Measurements from ENCODE around the gene LGALS4.

LGALS4 gene

GRCh38 chr19:38849147-38849859 lies 36.6 kb upstream of the LGALS4 start:
- peak; percentile 97 for DNase-seq
- H3K79me2 ChIP-seq (ENCODE audit: insufficient read depth, low read length): peaks cover 59% of the 10 kb centered on the region
- H3K36me3 ChIP-seq (ENCODE audit: insufficient read depth, low read length): peaks cover 48% of the 10 kb centered on the region
- H2AFZ ChIP-seq (ENCODE audit: low read depth, low read length): no peak overlapping the region
- ATAC-seq (ENCODE audit: insufficient read depth, low read depth): peak; percentile 13
- H4K20me1 ChIP-seq (ENCODE audit: insufficient read depth, low read length): peaks cover 47% of the 10 kb centered on the region
- peak overlapping the region; percentile 88 for H3K27ac ChIP-seq (ENCODE audit: low read length)
- no peaks in the 10 kb centered on the region for H3K27me3 ChIP-seq (ENCODE audit: insufficient read depth, low read length, poor library complexity)
- TF ChIP-seq CTCF (IDR thresholded peaks at IDR 0.05; ENCODE audit: borderline replicate concordance, extremely low read depth, low read length, poor library complexity, severe bottlenecking): no peak
- no peak for TF ChIP-seq EZH2 (IDR thresholded peaks at IDR 0.05; ENCODE audit: borderline replicate concordance, low read depth, low read length, severe bottlenecking)
- peaks cover 59% of the 10 kb centered on the region for H3K4me1 ChIP-seq (ENCODE audit: insufficient read depth, low read length)
- no peaks in the 10 kb centered on the region for H3K9me3 ChIP-seq (ENCODE audit: insufficient read depth, low read length, severe bottlenecking)
- peak overlapping the region; percentile 44 to 66 for H3K4me3 ChIP-seq (ENCODE audit: low read depth in 1 of 2, low read length in 2 of 2)
- peak overlapping the region; percentile 99 for H3K9ac ChIP-seq (ENCODE audit: low read depth, low read length)
- peak overlapping the region; percentile 73 for H3K4me2 ChIP-seq (ENCODE audit: insufficient read depth, low read length)

- DNase-seq: no peak
- H3K9ac ChIP-seq (ENCODE audit: low read depth, low read length): peak overlapping the region; percentile 99
- peaks cover 55% of the 10 kb centered on the region for H4K20me1 ChIP-seq (ENCODE audit: insufficient read depth, low read length)
- no peak overlapping the region for H2AFZ ChIP-seq (ENCODE audit: low read depth, low read length)
- no peak for ATAC-seq (ENCODE audit: insufficient read depth, low read depth)
- TF ChIP-seq EZH2 (IDR thresholded peaks at IDR 0.05; ENCODE audit: borderline replicate concordance, low read depth, low read length, severe bottlenecking): no peak
- no peak for TF ChIP-seq CTCF (IDR thresholded peaks at IDR 0.05; ENCODE audit: borderline replicate concordance, extremely low read depth, low read length, poor library complexity, severe bottlenecking)
- peaks cover 67% of the 10 kb centered on the region for H3K4me1 ChIP-seq (ENCODE audit: insufficient read depth, low read length)
- H3K9me3 ChIP-seq (ENCODE audit: insufficient read depth, low read length, severe bottlenecking): no peaks in the 10 kb centered on the region
- peak overlapping the region; percentile 82 for H3K27ac ChIP-seq (ENCODE audit: low read length)
- H3K4me3 ChIP-seq (ENCODE audit: low read depth in 1 of 2, low read length in 2 of 2): peak overlapping the region; percentile 39 to 66
- H3K36me3 ChIP-seq (ENCODE audit: insufficient read depth, low read length): peaks cover 56% of the 10 kb centered on the region
- peaks cover 67% of the 10 kb centered on the region for H3K79me2 ChIP-seq (ENCODE audit: insufficient read depth, low read length)
- peak overlapping the region; percentile 73 for H3K4me2 ChIP-seq (ENCODE audit: insufficient read depth, low read length)
- no peaks in the 10 kb centered on the region for H3K27me3 ChIP-seq (ENCODE audit: insufficient read depth, low read length, poor library complexity)
Observed at GRCh38 chr19:38848299-38849146, 35.8 kb upstream of the LGALS4 start.

GRCh38 chr19:38846097-38846496 lies 33.4 kb upstream of the LGALS4 start:
- DNase-seq: no peak
- Histone ChIP-seq H3K27me3 (ENCODE audit: insufficient read depth, low read length, poor library complexity) (no peaks in the 10 kb centered on the region), H3K9ac (ENCODE audit: low read depth, low read length) (no peak overlapping the region), H3K9me3 (ENCODE audit: insufficient read depth, low read length, severe bottlenecking) (no peaks in the 10 kb centered on the region), H3K4me2 (ENCODE audit: insufficient read depth, low read length) (peak overlapping the region; percentile 47; the same call in 1 of the 2 replicates), H3K4me1 (ENCODE audit: insufficient read depth, low read length) (peaks cover 56% of the 10 kb centered on the region), H4K20me1 (ENCODE audit: insufficient read depth, low read length) (peaks cover 78% of the 10 kb centered on the region), H3K79me2 (ENCODE audit: insufficient read depth, low read length) (peaks cover 84% of the 10 kb centered on the region), H3K4me3 (ENCODE audit: low read depth in 1 of 2, low read length in 2 of 2) (no peak overlapping the region), H3K36me3 (ENCODE audit: insufficient read depth, low read length) (peaks cover 80% of the 10 kb centered on the region), H3K27ac (ENCODE audit: low read length) (no peak overlapping the region), H2AFZ (ENCODE audit: low read depth, low read length) (no peak overlapping the region)
- TF ChIP-seq CTCF (IDR thresholded peaks at IDR 0.05; ENCODE audit: borderline replicate concordance, extremely low read depth, low read length, poor library complexity, severe bottlenecking): no peak
- TF ChIP-seq EZH2 (IDR thresholded peaks at IDR 0.05; ENCODE audit: borderline replicate concordance, low read depth, low read length, severe bottlenecking): no peak
- no peak for ATAC-seq (ENCODE audit: insufficient read depth, low read depth)

Data from DND-41 (cell line).